CD14-positive monocyte (primary cell): Measurements from ENCODE around the gene ZNF566. TPM values are rescaled to one million over a fixed set of nuclear protein-coding genes. Genes with fewer than 3 reads are reported as not detected.

ENCODE experiments used
- DNase-seq, 3 donors: peaks; one replicate each; pipeline ENCODE4 v3.0.0-alpha.2; 2011 to 2022
- H2AFZ ChIP-seq: 2 replicates; pipeline ENCODE4 v1.6.0; 2012; ENCODE audit warnings: mild to moderate bottlenecking, low read depth, low read length, inconsistent platforms; ENCODE audit not compliant: insufficient read depth, poor library complexity, severe bottlenecking
- H3K27ac ChIP-seq, 2 donors: 1 replicate in 1 of 2; 2 replicates in 1 of 2; pipeline ENCODE4 v1.5.1; 2012 to 2013; ENCODE audit warnings: low read length in 2 of 2, control low read depth in 1 of 2, inconsistent platforms in 1 of 2, low read depth in 1 of 2, mild to moderate bottlenecking in 1 of 2
- H3K27me3 ChIP-seq, 2 donors: one replicate each; pipeline versions ENCODE4 v1.6.0 to v1.6.1; 2011 to 2013; ENCODE audit warnings: low read length in 2 of 2; ENCODE audit not compliant: control insufficient read depth in 2 of 2, insufficient read depth in 2 of 2
- H3K36me3 ChIP-seq, 2 donors: replicated peaks in 1 of 2; 1 replicate in 1 of 2; 2 replicates in 1 of 2; pipeline versions ENCODE4 v1.5.1 to v1.6.1; 2012 to 2013; ENCODE audit warnings: low read length in 2 of 2, control low read depth in 1 of 2, inconsistent platforms in 1 of 2, mild to moderate bottlenecking in 1 of 2; ENCODE audit not compliant: insufficient read depth in 2 of 2, control insufficient read depth in 1 of 2
- H3K4me1 ChIP-seq, 2 donors: 1 replicate in 1 of 2; 2 replicates in 1 of 2; pipeline versions ENCODE4 v1.5.1 to v1.6.1; 2012 to 2013; ENCODE audit warnings: low read length in 2 of 2, control low read depth in 1 of 2, inconsistent platforms in 1 of 2, mild to moderate bottlenecking in 1 of 2, moderate library complexity in 1 of 2; ENCODE audit not compliant: insufficient read depth in 2 of 2, control insufficient read depth in 1 of 2
- H3K4me2 ChIP-seq: replicated peaks from 2 replicates; pipeline ENCODE3; 2012; ENCODE audit warnings: low read length, moderate library complexity, mild to moderate bottlenecking; ENCODE audit not compliant: poor library complexity, severe bottlenecking; ENCODE audit errors: extremely low read depth
- H3K4me3 ChIP-seq, 3 experiments: fragments of 200-600 bp in 1 of 3; sonication (generic) in 1 of 3; replicated peaks in 1 of 3; 1 replicate in 2 of 3; 2 replicates in 1 of 3; pipeline ENCODE4 v1.5.1; 2011 to 2013; ENCODE audit warnings: low read length in 3 of 3, mild to moderate bottlenecking in 3 of 3, control low read depth in 2 of 3, low read depth in 2 of 3, inconsistent platforms in 1 of 3, moderate library complexity in 1 of 3
- H3K79me2 ChIP-seq: 2 replicates; pipeline ENCODE4 v1.6.0; 2012; ENCODE audit warnings: mild to moderate bottlenecking, control low read depth, inconsistent platforms, low read length, moderate library complexity; ENCODE audit not compliant: insufficient read depth
- H3K9ac ChIP-seq: 2 replicates; pipeline ENCODE4 v1.6.0; 2017; ENCODE audit warnings: low read length, mild to moderate bottlenecking; ENCODE audit not compliant: insufficient read depth, poor library complexity, severe bottlenecking
- H3K9me3 ChIP-seq, 2 donors: replicated peaks in 1 of 2; 1 replicate in 1 of 2; 2 replicates in 1 of 2; pipeline versions ENCODE4 v1.5.1 to v1.6.1; 2012 to 2013; ENCODE audit warnings: low read length in 2 of 2, control low read depth in 1 of 2; ENCODE audit not compliant: control insufficient read depth in 1 of 2, insufficient read depth in 1 of 2
- H4K20me1 ChIP-seq: 2 replicates; pipeline ENCODE4 v1.6.0; 2012; ENCODE audit warnings: mild to moderate bottlenecking, low read length, control low read depth, moderate library complexity; ENCODE audit not compliant: insufficient read depth
- H3K27ac Mint-ChIP-seq, 7 donors: one replicate each; pipeline ENCODE4 v1.8.0; 2020; ENCODE audit warnings: mild to moderate bottlenecking in 7 of 7, mixed read lengths in 7 of 7, moderate library complexity in 6 of 7, inconsistent platforms in 2 of 7
- H3K27me3 Mint-ChIP-seq, 3 donors: one replicate each; pipeline ENCODE4 v1.8.0; 2021 to 2022; ENCODE audit warnings: low read depth in 3 of 3, mild to moderate bottlenecking in 3 of 3, mixed read lengths in 3 of 3, moderate library complexity in 3 of 3, inconsistent platforms in 1 of 3
- H3K36me3 Mint-ChIP-seq, 2 donors: one replicate each; pipeline ENCODE4 v1.8.0; 2020; ENCODE audit warnings: mixed read lengths in 2 of 2, inconsistent platforms in 1 of 2, mild to moderate bottlenecking in 1 of 2
- H3K4me1 Mint-ChIP-seq: one replicate; pipeline ENCODE4 v1.8.0; 2020; ENCODE audit warnings: mild to moderate bottlenecking, mixed read lengths
- H3K4me3 Mint-ChIP-seq, 2 donors: one replicate each; pipeline ENCODE4 v1.8.0; 2020; ENCODE audit warnings: mild to moderate bottlenecking in 2 of 2, mixed read lengths in 2 of 2, moderate library complexity in 1 of 2
- H3K9me3 Mint-ChIP-seq, 7 donors: one replicate each; pipeline ENCODE4 v1.8.0; 2020 to 2022; ENCODE audit warnings: mixed read lengths in 7 of 7, mild to moderate bottlenecking in 6 of 7, moderate library complexity in 6 of 7, inconsistent platforms in 2 of 7
- WGBS: methylation state at CpG from one replicate; pipeline ENCODE4 v1.1.5; 2013; ENCODE audit warnings: missing lambda C conversion rate; ENCODE audit not compliant: insufficient coverage; 5-methylcytosine and 5-hydroxymethylcytosine counted together
- intact Hi-C, 2 donors: fragments of 100-400 bp; cut with micrococcal nuclease; formaldehyde crosslinking; loops; one replicate each; pipeline versions ENCODE4 v1.15.0 to v1.15.1; 2023
- polyA plus RNA-seq, 3 donors: library from polyadenylated mRNA; depleted of rRNA in 1 of 3; unstranded in 2 of 3; stranded (reverse) in 1 of 3; fragments of 300-500 nt in 2 of 3; fragments of >200 nt in 1 of 3; fragmentation: Illumina TruSeq in 2 of 3; gene quantifications; 1 replicate in 2 of 3; 2 replicates in 1 of 3; pipeline ENCODE4 v1.2.3, GENCODE V29; 2012 to 2021
- TF ChIP-seq, protein P1 (sequence below): fragments of 200-600 bp; IDR thresholded peaks from one replicate; pipeline ENCODE4 v1.8.0; 2022; ENCODE audit warnings: antibody characterized with exemption, mild to moderate bottlenecking

Gene ZNF566
- polyA plus RNA-seq, 3 donors: 0.95 to 3.9 (median 3.6) TPM

DNA sequence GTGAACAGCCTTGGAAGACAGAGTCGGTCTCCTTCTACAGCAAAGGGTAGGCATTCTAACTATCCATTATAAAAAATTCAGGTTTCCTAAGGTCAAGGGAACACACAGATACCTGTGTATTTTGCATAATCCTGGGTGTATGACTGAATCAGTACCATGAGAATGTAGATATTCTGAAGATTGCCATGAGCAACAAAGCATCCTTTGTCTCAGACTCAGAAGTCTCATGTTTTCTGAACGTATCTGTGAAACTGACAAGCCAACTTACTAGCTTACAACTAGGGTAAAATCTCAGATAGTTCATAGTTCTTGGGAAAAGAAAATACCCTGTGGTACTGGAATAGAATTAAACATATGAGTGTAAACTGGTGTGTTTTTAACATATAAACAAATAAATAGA, 6.5 kb downstream of the ZNF566 start:
- no peaks in the 10 kb centered on the region for H3K4me1 Mint-ChIP-seq
- Histone ChIP-seq H3K36me3 (no peaks in the 10 kb centered on the region), H3K4me2 (no peak overlapping the region), H3K9me3 (peaks cover 59 to 79% of the 10 kb centered on the region in 2 donors), H3K79me2 (no peaks in the 10 kb centered on the region), H3K27ac (no peak overlapping the region), H3K4me3 (no peak overlapping the region), H4K20me1 (no peaks in the 10 kb centered on the region), H3K4me1 (no peaks in the 10 kb centered on the region), H3K27me3 (no peaks in the 10 kb centered on the region), H2AFZ (no peak overlapping the region), H3K9ac (no peak overlapping the region)
- intact Hi-C loops: loop anchor here in 1 of 2 donors (10.0 kb wide), 1 partner anchor 372 kb away; the partner anchor contains the start of gene ZNF345
- no peak for DNase-seq
- peaks cover 14 to 21% of the 10 kb centered on the region in 2 donors for H3K36me3 Mint-ChIP-seq
- TF ChIP-seq, protein P1, sequence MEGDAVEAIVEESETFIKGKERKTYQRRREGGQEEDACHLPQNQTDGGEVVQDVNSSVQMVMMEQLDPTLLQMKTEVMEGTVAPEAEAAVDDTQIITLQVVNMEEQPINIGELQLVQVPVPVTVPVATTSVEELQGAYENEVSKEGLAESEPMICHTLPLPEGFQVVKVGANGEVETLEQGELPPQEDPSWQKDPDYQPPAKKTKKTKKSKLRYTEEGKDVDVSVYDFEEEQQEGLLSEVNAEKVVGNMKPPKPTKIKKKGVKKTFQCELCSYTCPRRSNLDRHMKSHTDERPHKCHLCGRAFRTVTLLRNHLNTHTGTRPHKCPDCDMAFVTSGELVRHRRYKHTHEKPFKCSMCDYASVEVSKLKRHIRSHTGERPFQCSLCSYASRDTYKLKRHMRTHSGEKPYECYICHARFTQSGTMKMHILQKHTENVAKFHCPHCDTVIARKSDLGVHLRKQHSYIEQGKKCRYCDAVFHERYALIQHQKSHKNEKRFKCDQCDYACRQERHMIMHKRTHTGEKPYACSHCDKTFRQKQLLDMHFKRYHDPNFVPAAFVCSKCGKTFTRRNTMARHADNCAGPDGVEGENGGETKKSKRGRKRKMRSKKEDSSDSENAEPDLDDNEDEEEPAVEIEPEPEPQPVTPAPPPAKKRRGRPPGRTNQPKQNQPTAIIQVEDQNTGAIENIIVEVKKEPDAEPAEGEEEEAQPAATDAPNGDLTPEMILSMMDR: no peak
- H3K4me3 Mint-ChIP-seq: no peak overlapping the region
- peaks cover 0 to 3% (median 0%) of the 10 kb centered on the region in 3 donors for H3K27me3 Mint-ChIP-seq
- no CpG with 5 or more reads among the region's 2 CpGs for WGBS
- peaks cover 27 to 86% (median 70%) of the 10 kb centered on the region in 7 donors for H3K9me3 Mint-ChIP-seq
- no peak overlapping the region for H3K27ac Mint-ChIP-seq

DNA sequence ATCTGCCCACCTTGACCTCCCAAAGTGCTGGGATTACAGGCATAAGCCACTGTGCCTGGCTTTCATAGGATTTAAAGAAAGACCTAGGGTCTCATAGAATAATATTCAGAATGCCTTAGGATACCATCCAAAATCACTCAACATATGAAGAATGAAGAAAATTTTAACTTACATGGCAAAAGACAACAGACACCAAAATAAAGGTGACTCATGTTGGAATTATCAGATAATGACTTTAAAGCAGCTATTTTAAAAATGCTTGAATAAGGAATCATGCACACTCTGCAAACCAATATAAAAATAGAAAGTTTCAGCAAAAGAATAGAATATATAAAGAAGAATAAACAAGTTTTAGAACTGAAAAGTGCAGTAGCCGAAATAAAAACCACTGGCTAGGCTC, 29.3 kb downstream of the ZNF566 start:
- Histone ChIP-seq H3K4me2 (no peak overlapping the region), H3K9me3 (peaks cover 61 to 78% of the 10 kb centered on the region in 2 donors)
- H3K9me3 Mint-ChIP-seq: peaks cover 31 to 88% (median 67%) of the 10 kb centered on the region in 7 donors

More for the DNA sequence above, 29.3 kb downstream of the ZNF566 start:
- Histone ChIP-seq H3K9ac (no peak overlapping the region), H3K4me3 (no peak overlapping the region), H3K4me1 (no peaks in the 10 kb centered on the region), H3K27me3 (no peaks in the 10 kb centered on the region), H3K79me2 (no peaks in the 10 kb centered on the region), H4K20me1 (no peaks in the 10 kb centered on the region), H2AFZ (no peak overlapping the region), H3K27ac (no peak overlapping the region), H3K36me3 (peaks cover 0 to 7% of the 10 kb centered on the region in 2 donors)
- intact Hi-C loops: no loop called here
- Mint-ChIP-seq H3K4me3 (no peak overlapping the region), H3K27me3 (no peaks in the 10 kb centered on the region), H3K4me1 (no peaks in the 10 kb centered on the region), H3K27ac (no peak overlapping the region), H3K36me3 (peaks cover 4 to 15% of the 10 kb centered on the region in 2 donors)
- no CpG with 5 or more reads among the region's 1 CpG for WGBS
- TF ChIP-seq, protein P1: no peak
- no peak for DNase-seq
